Measurements from ENCODE around the gene AMPD3.

- TF ChIP-seq, protein P1, sequence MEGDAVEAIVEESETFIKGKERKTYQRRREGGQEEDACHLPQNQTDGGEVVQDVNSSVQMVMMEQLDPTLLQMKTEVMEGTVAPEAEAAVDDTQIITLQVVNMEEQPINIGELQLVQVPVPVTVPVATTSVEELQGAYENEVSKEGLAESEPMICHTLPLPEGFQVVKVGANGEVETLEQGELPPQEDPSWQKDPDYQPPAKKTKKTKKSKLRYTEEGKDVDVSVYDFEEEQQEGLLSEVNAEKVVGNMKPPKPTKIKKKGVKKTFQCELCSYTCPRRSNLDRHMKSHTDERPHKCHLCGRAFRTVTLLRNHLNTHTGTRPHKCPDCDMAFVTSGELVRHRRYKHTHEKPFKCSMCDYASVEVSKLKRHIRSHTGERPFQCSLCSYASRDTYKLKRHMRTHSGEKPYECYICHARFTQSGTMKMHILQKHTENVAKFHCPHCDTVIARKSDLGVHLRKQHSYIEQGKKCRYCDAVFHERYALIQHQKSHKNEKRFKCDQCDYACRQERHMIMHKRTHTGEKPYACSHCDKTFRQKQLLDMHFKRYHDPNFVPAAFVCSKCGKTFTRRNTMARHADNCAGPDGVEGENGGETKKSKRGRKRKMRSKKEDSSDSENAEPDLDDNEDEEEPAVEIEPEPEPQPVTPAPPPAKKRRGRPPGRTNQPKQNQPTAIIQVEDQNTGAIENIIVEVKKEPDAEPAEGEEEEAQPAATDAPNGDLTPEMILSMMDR (conservative IDR thresholded peaks at IDR 0.05) = no peak
- TF ChIP-seq ZFX (IDR thresholded peaks at IDR 0.05) = no peak
Measured at GRCh38 chr11:10436224-10436623, 18.8 kb upstream of the AMPD3 start.

Data from C4-2B (cell line).